GM12873 (cell line): ENCODE data around the gene KLK3.

ENCODE experiments used
- CTCF ChIP-seq: IDR thresholded peaks from 2 replicates; pipeline ENCODE4 v1.5.1; 2012; ENCODE audit warnings: low read depth, mild to moderate bottlenecking, moderate library complexity, low read length, control low read depth; ENCODE audit not compliant: insufficient read depth; ENCODE audit errors: missing control alignments

KLK3 gene

GRCh38 chr19:50826492-50827240 is 28.0 kb upstream of the KLK3 start:
- TF ChIP-seq CTCF, result no peak

GRCh38 chr19:50827476-50827875 is 27.2 kb upstream of the KLK3 start:
- TF ChIP-seq CTCF, result no peak

- TF ChIP-seq CTCF, result no peak
These were observed 24.9 kb upstream of the KLK3 start for GRCh38 chr19:50829801-50830200.

DNA sequence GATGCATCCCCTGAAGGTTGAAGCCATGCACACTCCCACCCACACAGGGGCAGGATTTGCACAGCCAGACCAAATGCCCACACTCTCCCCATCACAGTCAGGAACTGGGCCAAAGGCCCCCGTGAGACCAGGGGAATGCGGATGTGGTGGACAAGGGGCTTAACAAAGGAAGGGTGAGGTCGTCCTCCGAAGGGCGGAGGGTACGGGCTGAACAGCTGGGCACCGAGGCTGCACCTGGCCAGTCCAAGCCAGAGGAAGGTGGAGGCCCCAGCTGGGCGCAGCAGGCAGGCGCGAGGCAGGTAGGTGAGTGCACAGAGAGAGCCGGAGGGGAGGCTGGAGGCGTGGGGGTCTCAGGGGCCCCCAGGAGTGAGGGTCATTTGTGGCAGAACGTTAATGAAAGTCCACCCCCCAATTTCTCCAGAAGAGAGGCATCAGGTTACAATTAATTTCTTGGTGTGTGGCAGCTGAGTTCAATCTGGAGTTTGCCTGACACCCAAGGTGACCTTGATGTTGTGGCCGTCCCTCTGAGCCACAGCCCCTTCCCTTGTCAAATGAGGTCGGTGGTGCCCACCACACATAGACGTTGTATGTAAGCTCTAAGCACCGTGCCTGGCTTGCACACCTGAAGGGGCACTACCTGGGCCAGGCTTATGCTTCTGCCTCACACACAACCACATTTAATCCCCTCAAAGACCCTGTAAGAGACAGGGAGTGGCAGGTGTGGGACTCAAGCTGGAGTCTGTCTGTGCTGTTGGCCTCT is 24.3 kb upstream of the KLK3 start:
- no peak for TF ChIP-seq CTCF

GRCh38 chr19:50831026-50831396 is 23.7 kb upstream of the KLK3 start:
- TF ChIP-seq CTCF, result no peak

GRCh38 chr19:50832666-50833065 is 22.0 kb upstream of the KLK3 start:
- TF ChIP-seq CTCF, result no peak

DNA sequence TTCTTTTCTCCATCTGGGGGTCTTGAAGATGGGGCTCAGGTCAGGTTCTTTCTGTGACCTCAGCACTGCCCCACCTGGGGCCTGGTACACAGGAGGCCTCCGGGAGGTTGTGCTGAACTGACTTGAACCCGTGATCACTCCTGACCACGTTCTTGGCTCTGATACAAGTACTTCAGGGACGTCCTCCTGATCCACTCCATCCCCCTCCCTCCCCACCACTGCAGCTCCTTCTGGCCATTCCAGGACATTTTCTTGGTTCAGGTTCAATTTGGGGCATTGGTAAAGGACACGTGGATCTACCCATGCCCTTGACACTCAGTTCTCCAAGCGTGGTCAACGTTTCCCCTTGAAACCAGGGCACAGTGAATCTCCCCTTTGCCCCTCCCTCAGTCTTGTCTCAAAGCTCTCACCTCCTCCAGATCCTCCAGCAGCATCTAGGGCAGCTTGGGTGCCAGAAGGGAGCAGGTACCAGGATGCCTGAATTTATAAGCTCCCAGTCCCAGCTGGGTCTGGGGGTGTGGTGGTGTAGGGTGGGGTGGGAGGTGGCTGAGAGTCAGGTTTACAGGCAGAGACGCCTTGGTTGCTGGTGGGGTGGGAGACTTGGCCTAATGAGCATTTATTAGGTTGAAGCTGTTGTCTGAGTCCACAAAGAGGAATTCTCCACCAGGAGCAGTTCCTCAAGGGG is 21.5 kb upstream of the KLK3 start, which contains the start of gene KLK15:
KLK15 (minus strand) TSS at position 458 of the 685 bp plus-strand sequence. CDS start 2,082 bp downstream, outside the sequence.
- no peak for TF ChIP-seq CTCF
